ENCODE data around the gene TMEM151A. TPM values are rescaled to one million over a fixed set of nuclear protein-coding genes. Genes with fewer than 3 reads are reported as not detected.
"Not testable (repeated sequence)": the region's sequence is repeated elsewhere in the genome, so short reads cannot be mapped to it uniquely, and the experiment has no call there.

The TMEM151A gene
- total RNA-seq, 1 donor from 2014 or later, result 0.25 TPM

DNA sequence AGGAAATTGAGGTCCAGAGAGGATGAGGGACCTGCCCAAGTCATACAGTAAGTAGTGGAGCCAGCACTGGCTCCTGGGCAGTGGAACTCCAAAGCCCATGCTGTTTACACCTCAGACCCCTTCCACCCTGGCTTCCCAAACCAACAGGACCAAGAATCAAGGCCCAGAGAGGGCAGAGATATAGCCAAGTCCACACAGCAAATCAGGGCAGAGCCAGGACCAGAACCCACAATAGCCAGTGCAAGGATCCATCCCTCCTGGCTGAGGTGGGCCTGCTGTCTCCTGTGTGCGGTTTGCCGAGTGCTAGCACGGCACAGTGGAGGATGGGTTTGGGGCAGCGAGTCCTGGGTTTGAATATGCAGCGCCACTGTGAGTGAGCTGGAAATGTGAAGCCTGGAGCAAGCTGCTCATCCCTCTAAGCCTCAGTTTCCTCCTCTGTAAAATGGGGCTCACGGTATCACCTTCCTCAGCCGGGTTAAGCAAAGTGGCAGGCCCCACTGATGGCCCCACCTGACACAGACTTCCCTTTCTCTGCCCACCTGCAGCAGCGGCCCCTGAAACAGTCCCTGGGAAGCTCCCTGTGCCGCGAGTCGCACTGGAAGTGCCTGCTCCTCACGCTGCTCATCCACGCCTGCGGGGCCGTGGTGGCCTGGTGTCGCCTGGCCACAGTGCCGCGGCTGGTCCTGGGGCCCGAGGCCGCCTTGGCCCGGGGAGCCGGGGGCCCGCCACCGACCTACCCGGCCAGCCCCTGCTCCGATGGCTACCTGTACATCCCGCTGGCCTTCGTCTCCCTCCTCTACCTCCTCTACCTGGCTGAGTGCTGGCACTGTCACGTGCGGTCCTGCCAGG is 2.3 kb downstream of the TMEM151A start:
- ATAC-seq (no peak), DNase-seq (no peak)
- intact Hi-C loops (cut with micrococcal nuclease), result no loop called here

DNA sequence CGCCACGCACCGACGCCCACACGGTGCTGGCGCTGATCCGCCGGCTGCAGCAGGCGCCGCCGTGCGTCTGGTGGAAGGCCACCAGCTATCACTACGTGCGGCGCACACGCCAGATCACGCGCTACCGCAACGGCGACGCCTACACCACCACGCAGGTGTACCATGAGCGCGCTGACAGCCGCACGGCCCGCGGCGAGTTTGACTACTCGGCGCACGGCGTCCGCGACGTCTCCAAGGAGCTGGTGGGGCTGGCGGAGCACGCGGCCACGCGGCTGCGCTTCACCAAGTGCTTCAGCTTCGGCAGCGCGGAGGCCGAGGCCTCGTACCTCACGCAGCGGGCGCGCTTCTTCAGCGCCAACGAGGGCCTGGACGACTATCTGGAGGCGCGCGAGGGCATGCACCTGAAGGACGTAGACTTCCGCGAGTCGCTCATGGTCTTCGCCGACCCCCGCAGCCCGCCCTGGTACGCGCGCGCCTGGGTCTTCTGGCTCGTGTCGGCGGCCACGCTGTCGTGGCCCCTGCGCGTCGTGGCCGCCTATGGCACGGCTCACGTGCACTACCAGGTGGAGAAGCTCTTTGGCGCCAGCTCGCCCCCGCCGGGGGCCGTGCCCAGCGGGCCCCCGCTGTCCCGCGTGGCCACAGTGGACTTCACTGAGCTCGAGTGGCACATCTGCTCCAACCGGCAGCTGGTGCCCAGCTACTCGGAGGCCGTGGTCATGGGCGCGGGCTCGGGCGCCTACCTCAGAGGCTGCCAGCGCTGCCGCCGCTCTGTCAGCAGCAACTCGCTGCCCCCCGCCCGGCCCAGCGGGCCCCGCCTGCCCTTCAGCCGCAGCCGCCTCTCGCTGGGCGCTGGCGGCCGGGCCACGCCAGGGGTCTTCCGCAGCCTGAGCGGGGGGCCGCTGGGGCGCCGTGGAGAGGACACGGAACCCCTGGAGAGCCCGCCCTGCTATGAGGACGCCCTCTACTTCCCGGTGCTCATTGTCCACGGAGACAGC is 3.2 kb downstream of the TMEM151A start:
- intact Hi-C loops (cut with micrococcal nuclease), result no loop called here
- DNase-seq (no peak), ATAC-seq (no peak)

DNA sequence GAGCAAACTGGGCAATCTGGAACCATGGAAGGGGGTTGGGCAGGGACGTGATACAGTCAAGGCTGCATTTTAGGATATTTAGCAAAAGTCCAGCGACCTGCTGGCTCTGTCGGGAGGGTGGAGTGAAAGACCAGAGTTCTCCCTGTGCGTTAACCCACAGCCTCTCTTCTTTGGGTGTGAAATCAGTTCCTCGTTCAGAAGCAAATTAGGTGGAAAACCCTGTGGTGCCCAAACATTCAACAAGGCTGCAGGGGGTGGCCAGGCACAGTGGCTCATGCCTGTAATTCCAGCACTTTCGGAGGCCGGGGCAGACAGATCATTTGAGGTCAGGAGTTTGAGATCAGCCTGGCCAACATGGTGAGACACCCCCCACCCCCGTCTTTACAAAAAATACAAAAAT is 5.9 kb downstream of the TMEM151A start:
- no peak for ATAC-seq
- intact Hi-C loops (cut with micrococcal nuclease), result no loop called here

DNA sequence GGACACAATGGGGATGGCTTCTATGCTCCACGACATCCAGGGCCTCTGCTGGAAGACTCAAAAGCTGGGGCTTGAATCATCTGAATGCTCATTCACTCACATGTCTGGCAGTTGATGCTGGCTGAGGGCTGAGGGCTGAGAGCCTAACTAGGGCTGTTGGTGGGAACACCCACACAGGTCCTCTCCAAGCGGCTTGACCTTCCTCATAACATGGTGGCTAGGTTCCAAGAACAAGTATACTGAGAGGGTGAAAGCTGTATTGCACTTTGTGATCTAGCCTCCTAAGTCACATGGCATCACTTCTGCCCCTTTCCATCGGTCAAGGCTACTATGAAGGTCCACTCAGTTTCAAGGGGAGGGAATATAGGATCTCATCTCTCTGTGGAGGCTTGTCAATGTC is 7.5 kb downstream of the TMEM151A start:
- DNase-seq (no peak), ATAC-seq (peak; percentile 72)
- intact Hi-C loops (cut with micrococcal nuclease), result no loop called here

More for the DNA sequence above, 5.9 kb downstream of the TMEM151A start:
- DNase-seq, result no peak

DNA sequence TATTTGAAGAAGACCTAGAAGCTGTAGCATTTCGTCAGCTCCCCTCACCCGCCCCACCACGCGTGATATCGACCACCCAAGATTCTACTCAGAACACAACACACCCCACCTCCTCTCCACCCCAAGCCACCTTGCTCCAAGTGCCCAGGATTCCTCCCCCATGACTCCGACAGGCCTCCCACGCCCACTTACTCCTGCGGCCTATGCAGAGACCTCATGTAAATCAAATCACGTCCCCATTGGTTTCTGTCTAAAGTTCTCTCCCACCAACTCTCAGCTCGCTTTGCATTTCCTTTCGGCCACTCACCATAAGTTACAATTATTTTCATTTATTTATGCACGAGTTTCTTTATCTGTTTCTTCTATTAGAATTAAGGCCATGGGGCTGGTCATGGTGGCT is 11.0 kb downstream of the TMEM151A start:
- intact Hi-C loops (cut with micrococcal nuclease), result no loop called here
- ATAC-seq, result no peak
- DNase-seq, result no peak

DNA sequence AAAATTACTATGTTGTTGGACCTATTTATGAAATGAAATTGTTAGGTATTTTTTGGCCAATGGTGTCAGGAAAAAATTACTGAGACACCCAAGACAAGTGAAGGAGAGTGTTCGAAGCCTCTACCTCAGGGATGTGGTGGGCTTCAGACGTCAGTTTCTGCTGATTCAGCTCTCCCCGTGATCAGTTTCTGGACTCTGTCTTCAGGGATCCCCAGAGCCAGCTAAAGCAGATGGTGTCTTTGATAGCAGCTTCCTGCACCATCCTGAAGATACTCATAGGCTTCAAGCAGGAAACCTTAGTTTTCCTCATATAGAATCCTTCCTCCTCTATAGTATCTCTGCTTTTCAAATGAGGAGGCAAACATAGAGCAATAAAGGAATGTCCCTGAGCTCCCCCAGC is 17.8 kb downstream of the TMEM151A start:
- intact Hi-C loops (cut with micrococcal nuclease), result no loop called here
- ATAC-seq, result no peak
- no peak for DNase-seq

DNA sequence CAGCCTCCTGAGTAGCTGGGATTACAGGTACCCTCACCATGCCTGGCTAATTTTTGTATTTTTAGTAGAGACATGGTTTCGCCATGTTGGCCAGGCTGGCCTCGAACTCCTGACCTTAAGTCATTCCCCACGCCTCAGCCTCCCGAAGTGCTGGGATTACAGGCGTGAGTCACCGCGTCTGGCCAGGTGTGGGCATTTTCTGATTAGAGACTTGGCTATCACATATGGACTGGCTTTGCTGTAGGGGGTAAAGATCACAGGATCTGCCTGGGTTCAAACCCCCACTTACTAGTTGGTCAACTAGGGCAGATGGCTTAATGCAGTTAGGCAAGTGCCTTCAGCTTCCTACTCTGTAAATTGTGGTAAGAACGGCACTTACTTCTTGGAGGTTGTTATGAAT is 18.6 kb downstream of the TMEM151A start:
- DNase-seq (no peak), ATAC-seq (no peak)
- intact Hi-C loops (cut with micrococcal nuclease), result loop anchor here (5.0 kb wide), 1 partner anchor 77 kb away; no protein-coding TSS in a partner anchor

DNA sequence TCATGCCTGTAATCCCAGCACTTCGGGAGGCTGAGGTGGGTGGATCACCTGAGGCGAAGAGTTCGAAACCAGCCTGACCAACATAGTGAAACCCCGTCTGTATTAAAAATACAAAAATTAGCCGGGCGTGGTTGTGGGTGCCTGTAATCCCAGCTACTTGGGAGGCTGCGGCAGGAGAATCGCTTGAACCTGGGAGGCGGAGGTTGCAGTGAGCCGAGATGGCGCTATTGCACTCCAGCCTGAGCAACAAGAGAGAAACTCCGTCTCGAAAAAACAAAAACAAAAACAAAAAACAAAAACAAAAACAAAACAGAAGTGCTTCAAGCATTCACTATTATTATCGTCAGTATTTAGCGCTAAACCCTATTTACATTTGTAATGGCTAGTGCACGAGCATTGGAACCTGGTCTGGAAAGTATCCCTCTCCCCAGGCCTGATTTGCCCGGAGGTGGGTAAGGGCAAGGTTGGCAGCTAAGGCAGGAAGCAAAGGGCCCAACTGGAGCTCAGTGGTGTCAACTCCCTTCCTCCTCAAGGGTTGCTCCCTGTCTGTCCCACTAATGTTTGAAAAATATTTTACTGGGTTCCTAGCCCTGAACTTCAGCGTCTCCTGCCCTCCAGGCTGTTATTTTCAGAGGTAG is 19.2 kb downstream of the TMEM151A start:
- DNase-seq, ATAC-seq: not testable (repeated sequence)
- intact Hi-C loops (cut with micrococcal nuclease), result loop anchor here (5.0 kb wide), 1 partner anchor 76 kb away; no protein-coding TSS in a partner anchor

DNA sequence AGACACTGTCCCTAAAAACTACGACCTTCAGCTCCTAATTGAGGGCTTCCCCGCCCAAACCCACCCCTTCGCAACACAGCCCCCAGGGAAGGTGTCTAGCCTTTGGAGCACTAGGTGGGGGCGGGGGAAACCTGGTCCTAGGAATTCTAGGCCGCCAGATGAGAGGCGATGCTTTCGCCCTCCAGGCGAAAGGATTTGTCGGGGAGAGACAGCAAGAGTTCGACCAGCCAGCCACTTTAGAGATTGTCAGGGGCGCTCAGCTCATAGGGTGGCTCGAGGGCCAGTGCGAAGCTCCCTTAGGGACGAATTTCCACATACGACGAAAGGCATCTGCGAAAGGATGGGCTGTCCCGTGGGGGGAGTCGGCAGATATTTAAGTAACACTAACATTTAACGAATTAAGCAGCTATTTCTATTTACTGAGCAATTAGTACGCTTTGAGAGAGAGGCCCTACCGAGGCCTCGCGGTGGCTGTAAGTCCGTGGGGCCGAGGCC is 19.8 kb downstream of the TMEM151A start:
- intact Hi-C loops (cut with micrococcal nuclease), result loop anchor here (5.0 kb wide), 1 partner anchor 76 kb away; no protein-coding TSS in a partner anchor
- DNase-seq (no peak), ATAC-seq (no peak)

DNA sequence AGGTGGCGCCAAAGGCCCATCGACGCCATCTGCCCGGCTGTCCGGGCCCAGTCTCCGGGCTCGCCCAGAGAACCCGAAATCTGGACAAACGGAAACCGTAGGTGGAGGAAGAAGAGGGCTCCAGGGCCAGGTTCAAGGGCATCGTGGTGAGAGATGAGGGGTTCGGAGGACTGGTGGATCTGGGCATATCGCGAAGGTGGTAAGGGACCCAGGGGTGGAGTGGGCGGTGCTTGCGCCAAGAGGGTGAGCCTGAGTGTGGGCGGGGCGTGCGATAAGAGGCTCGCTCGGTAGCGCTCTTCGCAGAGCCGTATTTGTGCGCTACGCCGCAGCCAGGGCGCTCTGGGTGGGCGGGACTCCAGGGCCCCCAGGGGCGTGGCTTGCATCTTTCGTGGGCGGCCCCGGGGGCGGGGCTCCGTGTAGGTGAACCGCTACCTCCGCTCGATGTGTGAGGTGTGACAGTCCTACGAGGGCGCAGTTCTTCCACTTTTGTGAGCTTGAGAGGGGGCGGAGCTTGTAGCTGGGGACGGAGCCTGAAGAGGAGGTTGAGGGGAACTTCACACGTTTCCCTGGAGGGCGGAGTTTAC is 20.4 kb downstream of the TMEM151A start:
- peak; percentile 97 for DNase-seq
- ATAC-seq, result peak; percentile 83
- intact Hi-C loops (cut with micrococcal nuclease), result loop anchor here (1.0 to 5.0 kb wide), 2 partner anchors 16 to 75 kb away; no protein-coding TSS in a partner anchor

DNA sequence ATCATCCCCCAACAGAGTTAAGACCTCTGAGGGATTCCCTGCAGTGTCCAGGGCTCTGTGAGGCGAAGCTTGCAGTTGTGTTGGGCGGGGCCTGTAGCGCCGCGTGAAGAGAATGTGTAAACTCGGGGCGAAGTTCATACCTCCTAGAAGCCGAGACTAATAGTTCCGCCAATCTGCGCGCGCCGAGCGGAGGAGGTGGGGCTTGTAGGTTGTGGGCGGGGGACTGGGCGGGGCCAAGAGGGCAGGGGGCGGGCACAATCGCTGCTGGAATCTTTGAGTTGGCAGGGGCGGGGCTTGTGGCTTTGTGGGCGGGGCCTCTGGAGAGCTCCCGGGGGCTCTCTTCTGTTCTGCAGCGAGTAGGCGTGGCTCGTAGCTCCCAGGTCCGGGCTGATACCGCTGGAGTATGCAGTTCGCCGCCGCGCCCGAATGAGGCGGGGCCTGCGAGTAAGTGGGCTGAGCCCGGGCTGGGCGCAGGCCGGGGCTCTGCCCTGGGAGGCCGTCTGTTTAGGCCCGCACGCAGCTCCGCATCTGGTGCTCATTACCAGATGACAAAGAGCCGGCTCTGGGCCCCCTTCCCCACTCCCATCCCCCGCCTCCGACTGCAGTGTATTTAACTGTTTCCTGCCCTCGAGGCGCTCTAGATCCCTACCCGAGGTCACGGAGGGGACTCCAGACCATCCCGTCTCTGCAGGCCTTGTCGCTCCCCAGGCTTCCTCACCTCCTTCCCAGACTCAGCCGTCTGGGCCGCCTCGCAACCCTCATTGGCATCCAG is 21.0 kb downstream of the TMEM151A start:
- peak; percentile 100 for DNase-seq
- ATAC-seq, result peak; percentile 83
- intact Hi-C loops (cut with micrococcal nuclease), result loop anchor here (1.0 to 5.0 kb wide), 2 partner anchors 16 to 75 kb away; no protein-coding TSS in a partner anchor

DNA sequence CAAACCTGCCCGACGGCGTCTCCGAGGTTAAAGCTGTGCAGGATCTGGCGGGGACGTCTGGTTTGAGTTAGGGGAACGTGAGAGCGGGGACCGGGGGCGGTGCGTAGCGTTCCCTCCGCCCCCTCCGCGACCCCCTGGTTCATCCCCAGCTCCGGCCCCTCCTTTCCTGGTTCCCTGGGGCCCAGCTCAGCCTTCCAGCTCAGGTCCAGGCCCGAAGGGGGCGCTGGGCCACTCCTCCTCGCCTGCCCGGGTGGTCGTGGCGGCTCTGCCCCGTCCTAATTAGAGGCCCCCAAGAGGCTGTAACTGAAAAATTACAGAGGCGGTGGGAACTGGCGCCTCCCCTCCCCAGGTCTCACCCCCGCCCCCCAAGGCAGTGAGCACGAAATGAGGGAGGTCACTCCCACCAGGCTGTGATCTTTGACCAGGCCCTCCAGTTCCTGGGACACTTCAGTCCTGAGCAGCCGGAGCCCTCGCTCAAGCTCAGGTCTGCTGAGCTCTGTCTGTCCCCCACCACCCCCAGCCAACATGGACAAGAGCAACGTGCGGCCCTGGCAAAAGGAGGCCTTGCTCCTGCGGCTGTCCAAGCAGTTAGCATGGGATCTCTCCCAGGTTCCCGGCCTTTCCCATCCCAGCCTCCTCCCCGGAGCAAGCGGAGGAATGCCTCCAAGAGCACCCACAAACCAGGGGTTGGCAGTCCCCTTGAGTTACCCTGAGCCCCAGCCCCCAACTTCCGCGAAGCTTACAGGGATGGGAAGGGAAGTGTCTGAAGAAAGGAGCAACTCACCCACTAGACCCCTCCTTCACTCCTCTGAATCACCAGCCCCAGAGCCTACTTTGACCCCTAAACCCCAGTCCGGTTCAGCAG is 21.9 kb downstream of the TMEM151A start:
- no peak for ATAC-seq
- intact Hi-C loops (cut with micrococcal nuclease), result loop anchor here (5.0 kb wide), 1 partner anchor 74 kb away; no protein-coding TSS in a partner anchor
- DNase-seq, result peak; percentile 61

DNA sequence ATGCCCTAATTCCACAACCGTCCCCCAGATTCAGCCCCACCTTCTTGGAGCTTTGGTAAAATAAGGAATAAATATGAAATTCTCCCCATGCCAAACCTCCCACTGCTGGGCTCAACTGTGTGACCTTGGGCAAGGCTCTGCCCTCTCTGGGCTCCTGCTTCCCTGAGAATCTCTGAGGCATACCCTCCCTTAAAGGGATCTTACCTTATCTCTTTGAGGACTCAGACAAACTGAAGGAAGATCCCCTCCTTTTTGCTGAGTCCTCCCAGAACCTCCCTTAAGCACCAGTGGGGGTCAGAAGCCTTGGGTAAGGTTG is 22.4 kb downstream of the TMEM151A start:
- ATAC-seq (no peak), DNase-seq (no peak)
- intact Hi-C loops (cut with micrococcal nuclease), result loop anchor here (5.0 kb wide), 1 partner anchor 73 kb away; no protein-coding TSS in a partner anchor

DNA sequence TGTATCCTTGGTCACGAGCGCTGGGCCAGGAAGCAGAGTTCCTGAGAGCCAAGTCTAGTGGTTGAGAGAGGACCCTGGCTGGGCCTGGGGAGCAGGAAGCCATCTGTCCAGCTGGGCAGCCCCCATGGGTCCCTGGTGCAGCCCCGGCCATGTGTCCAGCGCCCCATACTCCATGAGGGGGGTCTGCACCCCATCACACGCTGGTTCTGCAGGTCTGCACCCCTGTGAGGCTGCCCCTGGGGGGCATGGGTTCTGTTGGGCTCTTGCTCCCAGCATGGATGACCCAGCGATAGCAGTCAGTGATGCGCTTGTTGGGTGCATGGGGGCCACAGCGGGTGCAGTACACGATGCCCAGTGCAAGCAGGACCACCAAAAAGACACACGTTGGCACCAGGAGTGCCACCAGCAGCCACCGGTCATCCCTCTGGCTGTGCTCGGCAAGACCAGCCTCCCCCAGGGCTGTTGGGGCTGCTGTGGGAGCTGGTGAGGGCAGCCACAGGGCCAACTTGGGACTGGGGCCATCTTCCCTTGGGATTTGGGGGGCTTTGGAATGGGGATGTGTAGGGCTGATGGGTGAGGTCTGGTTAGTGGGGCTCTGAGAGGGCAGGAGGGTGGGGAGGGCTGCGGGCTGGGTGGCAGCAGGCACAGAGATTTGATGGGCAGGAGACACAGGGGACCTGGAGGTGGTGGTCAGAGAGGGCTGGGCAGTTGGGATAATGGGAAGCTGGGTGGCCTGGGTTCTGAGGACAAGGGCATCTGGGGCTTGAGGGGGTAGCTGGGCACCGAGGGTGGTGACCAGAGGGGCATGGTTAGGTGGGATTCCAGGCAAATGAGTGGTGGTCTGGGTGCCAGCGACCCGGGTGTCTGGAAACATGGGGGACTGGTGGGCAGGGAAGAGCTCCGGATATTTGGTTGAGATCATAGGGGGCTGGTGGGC is 23.1 kb downstream of the TMEM151A start:
- ATAC-seq, result no peak
- intact Hi-C loops (cut with micrococcal nuclease), result loop anchor here (5.0 kb wide), 1 partner anchor 72 kb away; no protein-coding TSS in a partner anchor
- no peak for DNase-seq

DNA sequence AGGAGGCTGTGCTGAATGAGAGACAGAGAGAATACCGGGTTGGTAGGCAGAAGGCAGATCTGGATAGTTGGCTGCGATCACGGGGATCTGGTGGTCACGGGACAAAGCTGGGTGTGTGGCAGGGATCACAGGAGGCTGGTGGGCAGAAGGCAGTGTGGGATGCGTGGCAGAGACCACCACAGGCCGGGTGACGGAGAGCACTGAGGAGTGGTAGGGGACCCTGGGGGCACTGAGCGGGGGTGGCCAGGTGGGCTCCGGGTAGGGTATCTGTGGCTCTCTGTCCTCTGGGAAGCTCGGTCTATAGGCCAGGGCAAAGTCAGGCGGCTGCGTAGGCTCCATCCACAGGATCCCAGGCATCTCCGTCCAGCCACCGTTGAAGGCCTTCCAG is 23.8 kb downstream of the TMEM151A start:
- no peak for DNase-seq
- intact Hi-C loops (cut with micrococcal nuclease), result no loop called here

More for the DNA sequence above, 23.8 kb downstream of the TMEM151A start:
- ATAC-seq, result no peak

Measured in left ventricle myocardium superior (tissue), 1 donor.